ENCODE results near the gene NKPD1. TPM values are rescaled to one million over a fixed set of nuclear protein-coding genes. Genes with fewer than 3 reads are reported as not detected.

NKPD1 gene
- total and polyA plus RNA-seq, 9 of the 15 experiments (the other 6 are each of a cell fraction or from before 2014, with no cell fraction given): 0.03 to 0.09 (median 0.04) TPM; not detected in 5

DNA sequence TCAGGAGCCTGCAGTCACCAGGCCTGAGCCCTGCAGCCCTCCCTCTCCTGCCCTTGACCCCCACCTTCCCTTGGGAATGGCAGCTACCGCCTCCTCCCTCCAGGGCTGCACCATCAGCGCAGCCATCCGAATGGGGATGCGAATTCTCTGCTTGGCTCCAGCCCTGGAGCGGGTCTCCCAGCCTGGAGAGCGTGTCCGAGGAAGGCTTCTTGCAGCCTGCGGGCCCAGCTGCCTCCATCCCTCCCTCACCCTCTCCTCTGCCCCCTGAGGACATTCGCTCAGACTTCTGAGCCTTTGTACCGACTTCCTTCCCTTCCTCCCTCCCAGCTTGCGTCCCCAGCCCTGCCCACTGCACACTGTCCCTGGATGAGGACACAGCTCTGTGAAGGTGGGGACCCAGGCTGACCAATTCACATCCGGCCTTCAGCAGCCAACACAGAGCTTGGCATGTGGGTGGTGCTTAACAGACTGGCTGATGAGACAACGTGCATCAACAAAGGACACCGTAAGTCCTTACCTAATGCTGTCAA is 6.0 kb upstream of the NKPD1 start:
- peaks cover 8% of the 10 kb centered on the region; the same call in 1 of the 2 replicates for H4K20me1 ChIP-seq (replicated peaks; ENCODE audit: control insufficient read depth, insufficient read depth, low read length)
- H3K27me3 ChIP-seq (ENCODE audit: control insufficient read depth in 2 of 2, insufficient read depth in 2 of 2, low read length in 2 of 2): no peaks in the 10 kb centered on the region
- peak overlapping the region in 1 of 2 experiments; percentile 77; a peak in 2 of 4 replicates for H3K9ac ChIP-seq (ENCODE audit: insufficient read depth in 1 of 2, low read depth in 2 of 2, low read length in 2 of 2)
- FAIRE-seq: peak; percentile 6
- POLR2A ChIA-PET: interaction anchor here (2.2 kb wide), 1 partner anchor 11 kb away, joined by 12 read pairs; the partner anchor contains the start of genes BLOC1S3 and TRAPPC6A
- H3K36me3 ChIP-seq (ENCODE audit: control insufficient read depth, insufficient read depth, low read length): no peaks in the 10 kb centered on the region
- WGBS (ENCODE audit: insufficient coverage, low coverage, missing lambda C conversion rate): 61% methylated on average over 13 of the region's 14 CpGs
- BruUV-seq (replicated peaks): no TSS peak
- no peaks in the 10 kb centered on the region for H3K9me3 ChIP-seq (replicated peaks; ENCODE audit: control insufficient read depth, insufficient read depth, low read depth, low read length)
- H3K4me3 ChIP-seq: no peak overlapping the region
- H3K79me2 ChIP-seq (ENCODE audit: control insufficient read depth, insufficient read depth, low read length): peaks cover 8% of the 10 kb centered on the region; the same call in 2 of the 3 replicates
- in situ Hi-C loops (cut with MboI): no loop called here
- ATAC-seq: no peak
- intact Hi-C loops (cut with micrococcal nuclease): no loop called here
- peaks cover 35 to 70% of the 10 kb centered on the region in 2 experiments for H3K4me1 ChIP-seq (replicated peaks in 1 of 2; ENCODE audit: control insufficient read depth in 2 of 2, insufficient read depth in 2 of 2, low read length in 2 of 2)
- H2AFZ ChIP-seq (ENCODE audit: low read depth, low read length): no peak overlapping the region
- H3K27ac ChIP-seq (ENCODE audit: extremely low read depth, low read depth, low read length): no peak overlapping the region
- H3K4me2 ChIP-seq (ENCODE audit: insufficient read depth, low read length): no peak overlapping the region
- CTCF ChIA-PET (ENCODE audit: low intra/inter-chr PET ratio): no interaction called here
- TF ChIP-seq TBP (optimal IDR thresholded peaks at IDR 0.05; ENCODE audit: low read depth, low read length) (no peak), ZNF41 (CRISPR knock-in tag; conservative IDR thresholded peaks at IDR 0.05) (no peak), ZFP30 (CRISPR knock-in tag; IDR thresholded peaks at IDR 0.05; ENCODE audit: borderline replicate concordance) (no peak), ZNF24 (IDR thresholded peaks at IDR 0.05) (no peak), CBX1 (IDR thresholded peaks at IDR 0.05; ENCODE audit: low read depth) (no peak), PRMT5 (CRISPR knock-in tag; IDR thresholded peaks at IDR 0.05) (no peak), SIX5 (IDR thresholded peaks at IDR 0.05; ENCODE audit: borderline replicate concordance in 1 of 2, insufficient read depth in 1 of 2, low read depth in 1 of 2, low read length in 2 of 2) (no peak), PRPF4 (IDR thresholded peaks at IDR 0.05; ENCODE audit: insufficient read depth, low read depth, low read length, poor library complexity, severe bottlenecking) (no peak), POLR3G (IDR thresholded peaks at IDR 0.05; ENCODE audit: extremely low read depth, insufficient read length, insufficient replicate concordance) (no peak), CBX8 (IDR thresholded peaks at IDR 0.05; ENCODE audit: borderline replicate concordance, extremely low read depth, low read depth, low read length, poor library complexity, severe bottlenecking) (no peak)
- TF ChIP-seq, protein P1, sequence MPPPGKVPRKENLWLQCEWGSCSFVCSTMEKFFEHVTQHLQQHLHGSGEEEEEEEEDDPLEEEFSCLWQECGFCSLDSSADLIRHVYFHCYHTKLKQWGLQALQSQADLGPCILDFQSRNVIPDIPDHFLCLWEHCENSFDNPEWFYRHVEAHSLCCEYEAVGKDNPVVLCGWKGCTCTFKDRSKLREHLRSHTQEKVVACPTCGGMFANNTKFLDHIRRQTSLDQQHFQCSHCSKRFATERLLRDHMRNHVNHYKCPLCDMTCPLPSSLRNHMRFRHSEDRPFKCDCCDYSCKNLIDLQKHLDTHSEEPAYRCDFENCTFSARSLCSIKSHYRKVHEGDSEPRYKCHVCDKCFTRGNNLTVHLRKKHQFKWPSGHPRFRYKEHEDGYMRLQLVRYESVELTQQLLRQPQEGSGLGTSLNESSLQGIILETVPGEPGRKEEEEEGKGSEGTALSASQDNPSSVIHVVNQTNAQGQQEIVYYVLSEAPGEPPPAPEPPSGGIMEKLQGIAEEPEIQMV (tag; conservative IDR thresholded peaks at IDR 0.05; ENCODE audit: low read depth): no peak
- DNase-seq (ENCODE audit: extremely low read depth in 1 of 4, low spot score in 3 of 4): no peak
- no peaks in the 10 kb centered on the region for H3K9me1 ChIP-seq (ENCODE audit: control insufficient read depth, insufficient read depth, low read length)

Measured in K562 (cell line).